ENCODE data around the gene TBC1D22A.

The TBC1D22A gene

GRCh38 chr22:47206666-47207218, 444.3 kb downstream of the TBC1D22A start:
- no peak for DNase-seq

- no peak for DNase-seq
Measured at GRCh38 chr22:47207387-47207786, 444.9 kb downstream of the TBC1D22A start.

GRCh38 chr22:47207846-47208554, 445.6 kb downstream of the TBC1D22A start:
- no peak for DNase-seq

- no peak for DNase-seq
Measured at GRCh38 chr22:47208630-47209029, 446.2 kb downstream of the TBC1D22A start.

GRCh38 chr22:47209040-47209514, 446.6 kb downstream of the TBC1D22A start:
- no peak for DNase-seq

- no peak for DNase-seq
Measured at GRCh38 chr22:47209547-47210023, 447.1 kb downstream of the TBC1D22A start.

GRCh38 chr22:47210112-47210657, 447.7 kb downstream of the TBC1D22A start:
- DNase-seq: no peak

GRCh38 chr22:47210686-47211085, 448.2 kb downstream of the TBC1D22A start:
- no peak for DNase-seq

- no peak for DNase-seq
Measured at GRCh38 chr22:47213571-47214230, 451.3 kb downstream of the TBC1D22A start.

- no peak for DNase-seq
Measured at GRCh38 chr22:47215851-47216250, 453.4 kb downstream of the TBC1D22A start.

- DNase-seq: no peak
Measured at GRCh38 chr22:47218671-47219070, 456.2 kb downstream of the TBC1D22A start.

- DNase-seq: no peak
Measured at GRCh38 chr22:47219789-47220188, 457.3 kb downstream of the TBC1D22A start.

- no peak for DNase-seq
Measured at GRCh38 chr22:47220752-47221151, 458.3 kb downstream of the TBC1D22A start.

- DNase-seq: peak; percentile 19
Measured at GRCh38 chr22:47221840-47222615, 459.6 kb downstream of the TBC1D22A start.

Data from right kidney (tissue), 1 donor.